ENCODE results near the gene ABCA7.

GRCh38 chr19:1046836-1047695 is 7.2 kb downstream of the ABCA7 start:
- TF ChIP-seq FOXK1 (CRISPR knock-in tag; IDR thresholded peaks at IDR 0.05) (no peak), MLX (CRISPR knock-in tag; IDR thresholded peaks at IDR 0.05) (no peak), CTCF (IDR thresholded peaks at IDR 0.05) (no peak), ZNF263 (CRISPR knock-in tag; IDR thresholded peaks at IDR 0.05; ENCODE audit: low read depth) (no peak), ESRRA (CRISPR knock-in tag; IDR thresholded peaks at IDR 0.05; ENCODE audit: borderline replicate concordance) (no peak), STAT6 (CRISPR knock-in tag; conservative IDR thresholded peaks at IDR 0.05; ENCODE audit: low read depth) (no peak), NR3C1 (CRISPR knock-in tag; conservative IDR thresholded peaks at IDR 0.05; ENCODE audit: low read depth) (no peak), E2F1 (CRISPR knock-in tag; IDR thresholded peaks at IDR 0.05) (no peak), USF1 (CRISPR knock-in tag; IDR thresholded peaks at IDR 0.05) (no peak)
